SK-N-MC (cell line): ENCODE results near the gene RUFY3.

ENCODE experiments used
- EZH2 ChIP-seq: fragments of 200-600 bp; sonication (generic); IDR thresholded peaks from one replicate; pipeline ENCODE4 v1.6.1; 2017; ENCODE audit warnings: antibody characterized with exemption
- POLR2AphosphoS5 ChIP-seq: IDR thresholded peaks from 2 replicates; pipeline ENCODE4 v1.6.1; 2012; ENCODE audit warnings: mild to moderate bottlenecking, low read depth, low read length, borderline replicate concordance

DNA sequence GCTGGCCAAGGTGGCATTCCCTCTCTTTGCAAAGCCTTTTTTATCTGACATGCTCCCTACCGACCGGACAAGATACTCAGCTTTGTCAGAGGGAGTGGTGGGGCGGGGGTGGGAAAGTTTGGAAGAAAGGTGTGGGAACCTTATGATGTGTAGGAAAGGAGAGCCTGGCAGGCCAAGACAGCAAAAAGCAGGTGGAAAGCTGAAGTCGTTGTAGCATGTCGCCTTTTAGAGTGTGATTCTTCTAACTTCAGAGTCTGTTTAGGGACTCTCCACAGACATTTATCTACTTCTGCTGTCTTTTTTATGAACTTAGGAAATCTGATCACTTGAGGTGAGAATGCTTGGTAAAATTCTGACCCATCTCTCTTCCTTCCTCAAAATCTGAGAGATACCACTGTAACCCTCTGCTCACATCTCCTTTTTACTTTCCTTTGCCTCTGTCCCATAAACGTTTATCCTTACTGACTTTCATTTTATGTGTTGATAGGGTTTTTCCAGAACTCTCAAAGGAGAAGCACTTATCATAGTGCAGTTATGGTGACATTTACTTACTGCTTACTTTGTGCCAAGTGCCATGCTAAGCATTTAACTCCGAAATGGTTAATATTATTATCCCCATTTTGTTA, 8.2 kb upstream of the RUFY3 start:
- TF ChIP-seq EZH2: no peak
- TF ChIP-seq POLR2AphosphoS5: no peak
